Mononuclear cell (primary cell): ENCODE data around the gene MPZL1. TPM values are rescaled to one million over a fixed set of nuclear protein-coding genes. Genes with fewer than 3 reads are reported as not detected.
"Not testable (repeated sequence)": the region's sequence is repeated elsewhere in the genome, so short reads cannot be mapped to it uniquely, and the experiment has no call there.

Experiments used
- H3K27me3 ChIP-seq: 2 replicates; pipeline ENCODE4 v1.6.0; 2011; ENCODE audit warnings: low read length, control low read depth; ENCODE audit not compliant: insufficient read depth
- H3K4me1 ChIP-seq: 2 replicates; pipeline ENCODE4 v1.5.1; 2011; ENCODE audit warnings: mild to moderate bottlenecking, low read length, control low read depth; ENCODE audit not compliant: insufficient read depth
- H3K4me3 ChIP-seq: 2 replicates; pipeline ENCODE4 v1.5.1; 2011; ENCODE audit warnings: mild to moderate bottlenecking, low read length, moderate library complexity
- H3K9me3 ChIP-seq: 2 replicates; pipeline ENCODE4 v1.5.1; 2011; ENCODE audit warnings: low read depth, mild to moderate bottlenecking, control low read depth, low read length
- total RNA-seq: library from RNA; depleted of rRNA; stranded (reverse); fragments of >200 nt; gene quantifications from one replicate; pipeline ENCODE4 v1.2.3, GENCODE V29; 2012

MPZL1 gene
- total RNA-seq, 1 donor = 13.9 TPM

DNA sequence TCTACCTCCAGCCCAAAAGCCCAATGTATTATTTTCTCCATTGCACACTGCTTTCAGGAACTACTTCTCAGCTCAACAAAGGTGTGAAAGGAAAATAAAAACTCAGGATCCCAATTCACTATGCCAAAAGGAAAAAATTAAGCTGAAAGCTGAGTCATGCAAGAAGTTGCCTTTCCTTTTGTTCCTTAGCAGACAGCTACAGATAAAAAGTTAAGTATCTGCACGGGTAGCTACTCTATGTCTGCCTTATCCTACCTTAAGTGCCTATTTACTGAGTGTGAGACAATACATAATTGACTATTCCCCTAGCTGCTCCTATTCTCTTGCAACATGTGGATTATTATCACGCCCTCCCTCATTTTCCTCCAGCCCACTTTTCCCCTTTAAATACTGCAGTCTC lies 108.1 kb downstream of the MPZL1 start:
- no peaks in the 10 kb centered on the region for H3K4me1 ChIP-seq
- H3K27me3 ChIP-seq = no peaks in the 10 kb centered on the region
- H3K4me3 ChIP-seq = no peak overlapping the region
- H3K9me3 ChIP-seq = no peaks in the 10 kb centered on the region

DNA sequence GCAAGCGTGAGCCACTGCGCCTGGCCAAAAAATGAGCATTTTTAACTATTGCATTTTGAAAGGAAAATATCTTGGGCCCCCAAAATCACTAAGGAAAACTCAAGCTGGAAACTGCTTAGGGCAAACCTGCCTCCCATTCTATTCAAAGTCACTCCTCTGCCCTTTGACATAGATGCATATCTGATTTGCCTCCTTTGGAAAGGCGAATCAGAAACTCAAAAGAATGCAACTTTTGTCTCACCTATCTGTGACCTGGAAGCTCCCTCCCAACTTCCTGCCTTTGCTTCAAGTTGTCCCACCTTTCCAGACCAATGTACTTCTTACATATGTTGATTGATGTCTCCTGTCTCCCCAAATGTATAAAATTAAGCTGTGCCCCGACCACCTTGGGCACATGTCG lies 108.9 kb downstream of the MPZL1 start:
- not testable (repeated sequence) for H3K4me1 ChIP-seq, H3K27me3 ChIP-seq, H3K9me3 ChIP-seq, H3K4me3 ChIP-seq

DNA sequence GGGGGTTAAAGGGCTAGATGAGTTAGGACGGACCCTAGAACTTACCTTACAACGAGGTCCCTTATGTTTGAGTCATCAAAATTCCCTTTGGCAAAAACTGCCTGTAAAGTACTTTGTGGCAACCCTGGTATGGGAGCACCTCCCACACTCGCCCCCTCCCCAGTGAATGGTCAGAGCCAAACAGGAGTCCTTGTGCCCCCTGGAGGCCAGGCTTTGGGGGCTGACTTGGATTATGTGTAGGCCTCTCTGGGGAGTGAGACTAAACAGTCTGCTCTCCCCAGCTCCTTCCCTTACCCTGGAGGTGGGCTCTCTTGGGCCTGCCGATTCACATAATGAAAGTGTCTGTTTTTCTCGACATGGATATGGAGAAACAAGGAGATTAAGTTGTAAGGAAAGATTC lies 110.9 kb downstream of the MPZL1 start:
- Histone ChIP-seq H3K9me3 (no peaks in the 10 kb centered on the region), H3K4me3 (no peak overlapping the region), H3K27me3 (no peaks in the 10 kb centered on the region), H3K4me1 (no peaks in the 10 kb centered on the region)

- H3K27me3 ChIP-seq = no peaks in the 10 kb centered on the region
- no peak overlapping the region for H3K4me3 ChIP-seq
- no peaks in the 10 kb centered on the region for H3K9me3 ChIP-seq
- no peaks in the 10 kb centered on the region for H3K4me1 ChIP-seq
Observed at GRCh38 chr1:167833904-167834303, 112.1 kb downstream of the MPZL1 start.

GRCh38 chr1:167836197-167836596 lies 114.4 kb downstream of the MPZL1 start:
- Histone ChIP-seq H3K4me3 (no peak overlapping the region), H3K27me3 (no peaks in the 10 kb centered on the region), H3K4me1 (no peaks in the 10 kb centered on the region), H3K9me3 (no peaks in the 10 kb centered on the region)

DNA sequence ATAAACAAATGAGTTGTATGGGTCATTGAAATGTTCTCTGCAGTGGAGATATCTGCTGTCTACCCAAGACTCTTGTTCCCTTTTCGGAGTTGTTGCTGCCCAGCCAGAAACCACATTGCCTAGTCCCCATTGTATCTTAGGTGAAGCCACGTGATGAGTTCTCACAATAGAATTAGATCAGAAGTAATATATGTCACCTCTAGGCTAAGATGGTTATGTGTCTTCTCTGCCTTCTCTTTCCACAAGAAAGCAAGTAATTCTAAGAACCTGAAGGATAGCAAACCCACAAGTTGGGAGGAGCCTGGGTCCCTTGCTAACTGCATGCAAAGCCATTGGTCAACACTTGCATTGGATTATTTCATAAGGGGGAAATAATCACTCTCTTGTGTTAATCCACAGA lies 115.5 kb downstream of the MPZL1 start:
- no peaks in the 10 kb centered on the region for H3K27me3 ChIP-seq
- no peak overlapping the region for H3K4me3 ChIP-seq
- H3K4me1 ChIP-seq = no peaks in the 10 kb centered on the region
- no peaks in the 10 kb centered on the region for H3K9me3 ChIP-seq

- H3K9me3 ChIP-seq = no peaks in the 10 kb centered on the region
- no peak overlapping the region for H3K4me3 ChIP-seq
- no peaks in the 10 kb centered on the region for H3K4me1 ChIP-seq
- no peaks in the 10 kb centered on the region for H3K27me3 ChIP-seq
Observed at GRCh38 chr1:167839009-167839408, 117.2 kb downstream of the MPZL1 start.

Other genes with a start within 250 kb of the MPZL1 start
- 162 TPM for gene CD247, start 203.5 kb upstream of the MPZL1 start, total RNA-seq
- 139 TPM for gene CREG1, start 168.2 kb upstream of the MPZL1 start, total RNA-seq
- gene RCSD1, start 91.8 kb upstream of the MPZL1 start, total RNA-seq = 64.1 TPM
- gene ADCY10, start 192.2 kb downstream of the MPZL1 start, total RNA-seq = not detected
- 15.1 TPM for gene DCAF6, start 214.7 kb downstream of the MPZL1 start, total RNA-seq
- 17.1 TPM for gene MPC2, start 215.1 kb downstream of the MPZL1 start, total RNA-seq